ENCODE measurements around the gene CTCF.
"Not testable (repeated sequence)": the region's sequence is repeated elsewhere in the genome, so short reads cannot be mapped to it uniquely, and the experiment has no call there.

The CTCF gene

GRCh38 chr16:67533987-67534386 is 28.3 kb upstream of the CTCF start:
- DNase-seq: not testable (repeated sequence)

GRCh38 chr16:67534431-67534830 is 27.9 kb upstream of the CTCF start:
- DNase-seq: no peak

GRCh38 chr16:67535201-67535600 is 27.1 kb upstream of the CTCF start:
- DNase-seq: no peak

GRCh38 chr16:67537270-67537635 is 25.1 kb upstream of the CTCF start:
- DNase-seq: peak; percentile 61 to 83 (median 71)

- peak; percentile 49 to 79 (median 62) for DNase-seq
These were observed 24.4 kb upstream of the CTCF start for GRCh38 chr16:67537636-67538591.

- no peak for DNase-seq
These were observed 23.6 kb upstream of the CTCF start for GRCh38 chr16:67538666-67539101.

- DNase-seq: peak in 1 of 4 experiments; percentile 45
These were observed 23.1 kb upstream of the CTCF start for GRCh38 chr16:67539271-67539670.

GRCh38 chr16:67539691-67540635 is 22.4 kb upstream of the CTCF start:
- DNase-seq: no peak

GRCh38 chr16:67540756-67541155 is 21.6 kb upstream of the CTCF start:
- DNase-seq: no peak

GRCh38 chr16:67541391-67542263 is 20.7 kb upstream of the CTCF start:
- DNase-seq: no peak

GRCh38 chr16:67542464-67542863 is 19.9 kb upstream of the CTCF start:
- peak; percentile 42 to 58 (median 52) for DNase-seq

GRCh38 chr16:67543036-67543435 is 19.3 kb upstream of the CTCF start:
- no peak for DNase-seq

- no peak for DNase-seq
These were observed 18.7 kb upstream of the CTCF start for GRCh38 chr16:67543582-67543981.

GRCh38 chr16:67544329-67544841 is 17.9 kb upstream of the CTCF start:
- DNase-seq: no peak

- peak in 3 of 4 experiments; percentile 38 to 66 (median 46) for DNase-seq
These were observed 17.3 kb upstream of the CTCF start for GRCh38 chr16:67544844-67545664.

- no peak for DNase-seq
These were observed 16.7 kb upstream of the CTCF start for GRCh38 chr16:67545665-67546024.

- DNase-seq: no peak
These were observed 16.2 kb upstream of the CTCF start for GRCh38 chr16:67546091-67546501.

GRCh38 chr16:67546761-67547422 is 15.4 kb upstream of the CTCF start:
- DNase-seq: peak; percentile 79 to 90 (median 82)

- DNase-seq: no peak
These were observed 14.7 kb upstream of the CTCF start for GRCh38 chr16:67547423-67548264.

All from suppressor macrophage (primary cell).